Measurements from ENCODE around the gene ADK.
A peak's percentile ranks its signal among the peaks of the same experiment; 100 is the strongest.
"Not testable (repeated sequence)": the region's sequence is repeated elsewhere in the genome, so short reads cannot be mapped to it uniquely, and the experiment has no call there.

The ADK gene

DNA sequence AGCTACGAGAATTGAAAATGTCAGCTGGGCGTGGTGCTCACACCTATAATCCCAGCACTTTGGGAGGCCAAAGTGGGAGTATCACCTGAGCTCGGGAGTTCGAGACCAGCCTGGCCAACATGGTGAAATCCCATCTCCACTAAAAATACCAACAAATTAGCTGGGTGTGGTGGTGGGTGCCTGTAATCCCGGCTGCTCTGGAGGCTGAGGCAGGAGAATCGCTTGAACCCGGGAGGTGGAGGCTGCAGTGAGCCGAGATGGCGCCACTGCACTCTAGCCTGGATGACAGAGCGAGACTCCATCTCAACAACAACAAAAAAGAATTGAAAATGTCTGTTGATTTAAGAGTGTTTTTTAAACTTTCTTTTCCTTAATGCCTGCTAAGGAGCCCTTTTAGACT lies 4.0 kb upstream of the ADK start:
- not testable (repeated sequence) for DNase-seq

DNA sequence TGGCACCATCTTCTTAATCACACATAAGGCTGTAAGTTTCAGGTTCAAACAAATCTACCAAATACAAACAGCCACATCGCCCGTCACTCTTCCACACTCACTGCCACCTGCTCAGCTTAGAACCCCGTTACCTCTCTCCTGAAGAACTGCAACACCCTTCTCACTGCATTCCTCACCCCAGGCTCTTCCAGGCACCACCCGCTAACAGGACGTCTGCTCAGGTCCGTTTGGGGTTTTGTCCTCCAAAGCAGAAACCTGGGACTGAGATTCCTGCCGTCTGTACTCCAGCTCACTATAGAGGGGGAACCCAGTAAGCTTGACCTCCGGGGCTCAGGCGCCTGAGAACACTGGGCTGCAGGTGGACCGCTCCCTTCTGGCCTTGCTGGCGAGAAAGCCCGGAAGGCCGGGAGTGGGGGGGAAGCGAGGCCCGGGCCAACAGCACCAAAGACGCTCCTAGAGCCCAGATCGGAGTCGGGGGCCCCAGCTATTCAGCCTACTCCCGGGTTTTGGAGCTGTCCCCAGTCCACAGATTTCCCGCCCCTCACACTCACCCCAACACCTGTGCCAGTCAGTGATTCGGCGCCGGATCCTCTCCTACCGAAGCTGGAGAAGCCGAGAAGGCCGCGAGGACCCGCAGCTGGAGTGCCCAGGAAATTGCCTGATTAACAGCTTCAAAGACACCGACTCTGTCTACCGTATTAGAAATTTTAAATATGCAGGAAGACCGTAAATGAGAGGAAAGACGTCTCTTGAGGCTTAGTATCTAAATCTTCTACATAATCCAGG lies 624 bp upstream of the ADK start, which contains the start of gene AP3M1:
Gene AP3M1 (minus strand): TSS at position 625 of the 786 bp plus-strand sequence. CDS start 12,449 bp downstream, outside the sequence.
- DNase-seq: peak; percentile 39 to 78 (median 61)

DNA sequence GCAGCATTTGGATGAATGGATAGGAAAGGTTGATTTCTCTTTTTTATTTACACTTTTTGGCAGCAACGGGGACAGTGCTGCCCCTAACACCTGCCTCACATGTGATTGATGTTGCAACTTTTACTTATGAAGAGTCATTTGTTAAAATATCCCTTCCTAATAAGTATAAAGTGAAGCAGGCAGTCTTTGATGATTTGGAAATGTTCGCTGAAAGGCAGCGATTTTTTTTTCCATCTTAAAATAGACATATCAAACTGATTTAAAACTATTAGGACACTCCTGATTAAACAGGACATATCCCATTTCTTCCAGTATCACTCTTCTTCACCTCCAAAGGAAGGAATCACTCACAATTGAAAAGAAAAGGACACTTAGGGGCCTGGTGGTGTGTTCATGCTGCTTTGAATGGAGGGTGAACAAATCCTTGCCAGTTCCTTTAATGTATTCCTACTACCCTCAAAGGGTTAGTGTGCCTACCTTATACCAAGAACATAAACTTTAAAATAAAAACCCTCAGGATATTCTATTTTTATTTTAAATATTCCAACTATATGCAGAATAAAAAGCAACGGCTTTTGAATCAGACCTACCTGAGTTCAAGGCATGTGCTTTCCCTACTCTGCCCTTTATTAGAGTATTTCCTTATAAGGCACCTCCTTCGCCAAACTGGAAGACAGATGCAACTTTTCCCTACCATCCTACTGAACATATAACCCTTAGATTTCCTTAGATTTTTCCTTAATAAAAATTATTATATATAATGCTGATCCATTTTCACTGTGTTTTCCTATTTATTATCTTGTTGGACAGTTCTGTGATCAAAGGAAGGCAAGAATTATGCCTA lies 1.1 kb downstream of the ADK start:
- DNase-seq: no peak

DNA sequence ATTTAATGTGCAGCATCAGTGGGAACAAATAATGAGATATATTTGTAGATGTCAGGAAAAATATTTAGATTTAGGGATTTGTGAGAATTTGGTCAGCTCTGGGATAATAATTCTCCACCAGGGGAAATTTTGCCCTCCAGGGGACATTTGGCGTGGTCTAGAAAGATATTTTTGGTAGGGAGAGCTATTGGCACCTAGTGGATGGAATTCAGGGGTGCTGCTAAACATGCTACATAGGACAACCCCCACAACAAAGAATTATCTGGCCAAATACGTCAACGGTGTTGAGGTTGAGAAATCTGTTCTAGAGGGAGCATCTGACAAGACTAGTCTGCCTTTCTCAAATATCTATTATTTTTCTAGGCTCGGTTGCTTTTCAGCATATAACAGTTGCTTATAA lies 2.1 kb downstream of the ADK start:
- DNase-seq: no peak

DNA sequence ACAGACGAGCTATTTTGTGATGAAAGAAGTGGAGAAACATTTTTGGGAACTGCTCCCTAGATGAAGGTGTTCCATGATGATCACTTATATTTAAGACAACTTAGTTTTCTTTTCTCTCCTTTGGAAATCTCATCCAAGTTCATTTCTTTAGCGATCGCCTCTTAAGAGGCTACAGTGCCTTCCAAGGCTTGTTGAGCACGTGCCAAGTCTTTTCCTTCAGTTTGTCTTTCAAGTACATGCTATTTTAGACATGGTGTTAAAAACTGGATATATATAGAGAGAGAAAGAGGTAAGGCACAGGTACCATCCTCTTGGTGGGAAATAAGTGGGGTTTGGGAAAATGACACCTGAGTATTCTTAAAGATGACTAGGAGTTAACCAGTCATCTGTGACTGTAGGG lies 2.7 kb downstream of the ADK start:
- no peak for DNase-seq

DNA sequence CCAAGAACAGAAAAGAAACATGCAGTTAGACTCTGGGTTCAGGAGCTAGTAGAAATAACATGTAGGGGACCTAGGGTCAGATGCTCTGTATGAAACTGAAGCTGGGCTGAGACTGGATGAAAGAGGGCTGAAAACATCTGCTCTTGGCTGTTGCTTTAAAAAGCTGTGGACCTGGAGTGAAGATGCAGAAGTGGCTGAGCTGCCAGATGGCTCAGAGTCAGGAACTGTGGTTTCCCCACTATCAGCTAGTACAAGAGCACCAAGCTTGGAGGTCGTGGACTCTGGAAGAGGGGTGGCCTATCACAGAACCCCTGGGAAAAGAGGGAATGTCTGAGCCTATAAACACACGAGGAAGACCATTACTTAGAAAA lies 5.9 kb downstream of the ADK start:
- no peak for DNase-seq

DNA sequence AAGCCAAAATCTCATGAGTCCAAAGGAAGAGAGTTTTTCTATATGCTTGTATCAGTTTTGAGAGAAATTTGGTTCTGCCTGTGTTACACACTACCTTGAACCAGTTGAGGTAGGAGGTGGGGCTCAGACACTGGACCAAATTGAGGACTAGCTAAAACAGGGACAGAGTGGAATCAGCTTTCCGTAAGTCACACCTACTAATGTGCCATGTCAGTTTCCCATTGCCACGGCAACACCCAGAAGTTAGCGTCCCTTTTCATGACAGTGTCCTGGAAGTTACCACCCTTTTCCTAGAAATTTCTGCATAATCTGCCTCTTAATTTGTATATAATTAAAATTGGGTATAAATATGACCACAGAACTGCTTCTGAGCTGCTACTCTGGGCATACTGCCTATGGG lies 9.0 kb downstream of the ADK start:
- DNase-seq: no peak

DNA sequence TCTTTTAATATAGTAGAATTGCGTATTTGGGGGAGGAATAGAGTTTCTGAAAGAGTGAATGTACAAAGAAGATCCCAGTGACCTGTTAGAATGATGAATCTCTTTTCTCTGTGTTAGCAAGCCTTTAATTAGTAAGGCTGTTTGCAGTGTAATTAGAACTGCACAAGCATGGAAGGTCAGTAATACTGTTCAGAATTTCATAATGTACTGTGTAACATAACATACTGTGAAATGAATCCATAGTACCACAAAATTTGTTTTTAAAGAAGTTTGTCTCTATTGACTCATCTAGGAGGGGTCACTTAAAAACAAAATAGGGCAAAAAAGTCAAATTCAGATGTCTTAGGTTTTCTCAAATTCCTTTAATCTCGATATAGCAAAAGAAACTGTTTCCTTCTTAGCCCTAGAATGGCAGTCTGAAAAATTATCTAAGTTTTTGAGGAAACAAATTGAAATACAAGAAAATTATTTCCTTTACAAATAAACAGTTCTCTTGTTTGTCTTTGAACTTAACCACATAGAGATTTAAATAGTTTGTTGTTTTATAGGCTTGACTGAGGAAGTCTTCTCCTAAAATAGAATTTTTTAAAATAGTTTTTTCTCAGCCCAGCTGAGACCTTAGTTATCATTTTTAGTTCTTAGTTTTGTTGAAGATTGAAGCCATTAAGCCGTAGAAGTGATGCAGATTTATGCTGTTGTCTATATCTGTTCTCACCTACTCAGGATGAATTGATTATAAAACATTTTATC lies 12.5 kb downstream of the ADK start:
- DNase-seq: no peak

DNA sequence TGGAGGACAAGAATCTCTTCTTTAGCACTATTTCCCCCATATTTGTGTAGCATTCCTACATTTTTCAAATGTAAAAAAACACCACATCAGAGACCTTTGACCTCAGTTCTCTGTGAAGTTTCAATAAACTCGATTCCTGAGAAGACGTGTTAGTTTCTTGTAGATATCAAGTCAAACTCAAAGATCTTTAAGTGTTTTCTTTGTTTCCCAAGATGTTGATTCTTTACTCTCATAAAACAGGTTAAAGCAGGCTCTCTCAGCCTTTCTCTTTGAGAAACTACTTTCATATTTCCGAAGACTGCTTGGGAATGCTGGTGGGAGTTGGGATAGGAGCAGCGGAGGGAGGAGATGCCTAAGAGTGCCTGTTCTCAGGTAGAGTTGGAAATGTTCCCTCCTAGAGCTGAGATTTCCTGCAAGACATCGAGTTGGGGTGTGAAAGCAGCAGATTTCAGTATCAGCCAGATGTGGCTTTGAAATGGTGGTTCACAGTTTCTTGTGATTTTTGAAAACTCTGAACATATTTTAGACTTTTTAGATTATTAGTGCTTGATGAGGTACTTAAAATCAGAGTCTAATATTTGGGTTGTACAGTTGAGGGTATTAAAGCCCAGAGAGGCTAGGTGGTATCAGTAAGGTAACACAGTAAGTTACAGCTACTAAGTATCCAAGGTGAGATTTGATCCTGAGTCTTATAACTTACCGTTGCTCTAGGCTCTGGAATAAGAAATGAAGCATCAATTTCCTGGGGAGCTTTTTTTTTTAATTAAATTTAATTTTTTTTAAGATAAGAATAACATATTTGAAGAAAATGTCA lies 13.9 kb downstream of the ADK start:
- DNase-seq: no peak

DNA sequence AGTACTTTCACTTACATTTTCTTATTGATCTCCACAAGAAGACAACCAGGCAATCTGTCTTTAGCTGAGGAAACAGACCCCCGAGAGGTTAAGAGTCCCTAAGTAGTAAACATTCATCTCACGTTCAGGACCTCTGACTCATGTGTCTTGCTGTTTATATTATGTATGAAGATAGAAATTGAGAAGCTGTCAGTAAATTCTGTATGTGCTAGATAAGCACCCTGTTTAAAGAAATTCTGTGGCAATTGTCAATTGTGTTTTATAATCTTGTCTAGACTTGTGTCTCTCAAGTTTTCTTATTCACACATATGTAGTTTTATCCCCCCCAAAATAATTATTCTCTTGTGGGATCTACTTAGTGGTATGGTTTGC lies 14.5 kb downstream of the ADK start:
- DNase-seq: no peak

DNA sequence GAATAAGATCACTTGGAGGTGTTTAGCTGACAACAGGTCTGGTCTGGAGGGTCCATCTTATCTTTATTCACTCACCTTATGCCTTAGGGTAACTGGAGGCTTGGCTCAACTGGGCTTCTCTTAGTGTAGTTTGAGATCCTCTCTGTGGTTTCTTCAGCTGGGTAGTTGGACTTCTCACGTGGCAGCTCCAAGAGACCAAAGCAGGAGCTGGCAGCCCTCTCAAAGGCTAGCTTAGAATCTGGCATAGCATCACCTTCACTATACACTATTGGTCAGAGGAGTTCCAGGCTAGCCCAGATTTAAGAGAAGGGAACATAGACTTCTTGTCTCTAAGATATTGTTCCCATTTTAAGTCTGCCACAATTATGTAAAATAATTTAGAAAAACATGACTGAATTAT lies 16.4 kb downstream of the ADK start:
- DNase-seq: no peak

DNA sequence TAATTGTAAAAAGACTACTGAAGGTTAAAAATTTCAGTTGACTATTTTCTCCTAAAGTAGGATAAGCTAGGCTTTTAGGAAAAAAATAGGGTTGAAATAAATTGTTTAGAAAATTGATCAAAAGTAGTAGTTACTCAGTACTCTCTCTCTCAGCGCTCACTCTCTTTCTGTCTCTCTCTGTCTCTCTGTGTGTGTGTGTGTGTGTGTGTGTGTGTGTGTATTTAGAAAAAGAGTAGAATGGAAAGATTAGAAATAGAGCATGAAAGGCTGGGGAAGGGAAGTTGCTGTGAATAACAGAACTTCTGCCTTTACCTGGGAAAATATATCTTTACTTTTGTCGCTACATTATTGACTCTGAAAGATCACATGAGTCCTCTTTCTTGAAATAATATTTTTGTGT lies 20.6 kb downstream of the ADK start:
- DNase-seq: no peak

DNA sequence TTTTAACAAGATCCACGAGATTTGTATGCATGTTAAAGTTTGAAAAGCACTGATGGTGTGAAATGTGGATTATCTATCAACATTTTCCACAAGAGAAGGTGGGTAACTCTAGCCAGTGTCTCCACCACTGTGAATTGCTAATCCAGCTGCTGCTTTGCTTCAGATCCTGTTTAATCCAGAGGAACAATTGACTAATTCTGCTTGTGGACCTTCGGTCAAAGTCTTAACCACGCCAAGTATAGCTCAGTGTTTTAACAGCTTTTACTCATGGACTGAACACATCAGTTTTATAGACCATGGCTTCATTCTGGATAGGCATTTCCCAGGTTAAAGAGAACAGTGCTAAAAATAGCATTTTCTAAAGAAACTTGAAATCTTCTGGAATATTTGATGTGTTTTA lies 23.5 kb downstream of the ADK start:
- no peak for DNase-seq

DNA sequence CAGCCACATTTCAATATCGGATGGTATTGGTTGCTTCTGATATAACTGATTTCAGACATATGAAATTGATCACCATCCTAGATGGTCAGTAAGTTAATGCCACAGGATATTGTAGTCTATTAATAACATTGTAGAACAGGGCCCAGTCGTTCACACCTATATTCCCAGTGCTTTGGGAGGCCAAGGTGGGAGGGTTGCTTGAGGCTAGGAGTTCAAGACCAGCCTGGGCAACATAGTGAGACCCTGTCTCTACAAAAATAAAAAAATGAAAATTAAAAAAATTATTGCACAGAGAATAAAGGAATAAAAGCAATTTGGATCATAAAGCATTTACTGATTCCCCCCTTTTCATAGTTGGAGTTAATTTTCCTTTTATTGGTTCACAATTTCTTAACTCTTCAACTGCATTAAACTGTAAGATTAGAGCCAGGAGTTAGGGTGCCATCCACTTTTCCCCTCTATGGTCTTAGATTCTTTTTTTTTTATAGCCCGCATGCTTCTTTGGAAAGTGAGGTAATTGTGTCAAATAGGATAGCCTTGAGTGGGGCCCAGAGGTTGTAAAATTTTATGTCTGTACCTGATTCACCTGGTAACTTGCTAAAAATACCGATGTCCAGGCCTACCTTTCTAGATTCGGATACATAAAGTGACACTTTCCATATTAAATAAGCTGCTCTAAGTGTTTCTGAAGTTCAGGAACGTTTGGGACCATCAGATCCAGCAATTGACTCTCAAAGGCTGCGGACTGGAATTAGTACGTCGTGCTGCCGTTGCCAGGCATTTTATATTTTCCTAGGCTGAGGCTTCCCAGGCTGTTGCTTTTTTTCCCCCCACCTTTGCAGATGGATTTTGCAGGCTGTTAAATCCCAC lies 24.7 kb downstream of the ADK start:
- DNase-seq: no peak

DNA sequence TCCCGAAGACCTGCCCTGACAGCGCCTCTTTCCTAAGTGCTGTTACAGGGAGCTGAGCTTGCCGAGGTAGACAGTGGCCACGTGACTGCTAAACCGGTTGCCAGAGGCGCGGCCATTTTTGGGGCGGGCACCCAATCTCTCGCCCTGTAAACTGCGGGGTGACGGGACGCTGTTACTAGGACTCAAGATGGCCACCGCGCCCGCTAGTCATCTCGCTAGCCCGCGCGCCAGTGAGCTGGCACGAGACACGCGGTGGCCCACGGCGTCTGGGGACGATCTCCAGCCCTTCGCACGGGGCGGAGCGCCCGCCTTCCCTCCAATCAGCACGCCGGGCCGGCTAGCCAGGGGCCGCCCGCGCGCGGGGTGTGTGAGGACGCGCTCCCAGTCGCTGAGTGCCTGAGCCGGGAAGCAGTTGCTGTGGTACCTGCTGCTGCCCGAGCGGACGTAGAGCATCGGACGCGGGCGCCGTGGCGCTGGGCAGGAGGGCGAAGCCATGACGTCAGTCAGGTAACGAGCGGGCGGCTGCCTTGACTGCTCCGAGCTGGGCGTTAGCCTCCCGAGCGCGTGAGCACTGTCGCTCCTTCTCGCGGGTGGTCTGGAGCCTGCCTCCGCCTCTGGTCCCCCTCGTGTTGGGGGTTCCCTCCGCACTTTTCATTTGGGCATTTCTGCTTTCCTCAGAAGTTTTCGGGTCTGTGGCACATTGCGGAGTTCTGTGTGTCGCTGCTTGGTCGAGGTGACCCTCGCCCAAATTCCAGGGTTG lies 25.5 kb downstream of the ADK start:
- DNase-seq: peak; percentile 90 to 94 (median 92)

DNA sequence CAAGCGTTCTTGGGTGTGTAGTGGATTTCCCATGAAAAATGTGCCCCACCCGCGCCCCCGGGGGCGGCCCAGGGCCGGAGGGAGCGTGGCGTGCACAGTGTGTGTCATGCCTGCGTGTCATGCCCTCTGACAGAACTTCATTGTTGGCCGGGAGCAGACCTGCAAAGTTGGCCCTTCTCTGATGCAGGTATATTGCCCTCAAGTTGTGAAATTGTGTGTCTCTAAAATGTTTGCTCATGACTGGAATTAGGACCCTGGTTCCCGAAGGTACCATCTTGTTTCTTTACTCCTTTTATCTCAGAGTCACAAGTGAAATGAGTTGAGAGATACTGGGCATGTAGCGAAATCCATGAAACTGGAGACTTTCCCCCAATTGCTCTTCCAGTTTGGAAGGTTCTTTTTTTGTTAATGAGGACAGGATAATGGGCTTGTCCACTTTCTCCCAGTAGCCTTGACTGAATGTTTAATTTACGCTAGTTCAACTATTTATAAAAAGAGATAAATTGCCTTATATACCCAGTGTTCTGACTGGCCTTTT lies 26.2 kb downstream of the ADK start:
- DNase-seq: peak in 3 of 4 experiments; percentile 6 to 25 (median 17)

DNA sequence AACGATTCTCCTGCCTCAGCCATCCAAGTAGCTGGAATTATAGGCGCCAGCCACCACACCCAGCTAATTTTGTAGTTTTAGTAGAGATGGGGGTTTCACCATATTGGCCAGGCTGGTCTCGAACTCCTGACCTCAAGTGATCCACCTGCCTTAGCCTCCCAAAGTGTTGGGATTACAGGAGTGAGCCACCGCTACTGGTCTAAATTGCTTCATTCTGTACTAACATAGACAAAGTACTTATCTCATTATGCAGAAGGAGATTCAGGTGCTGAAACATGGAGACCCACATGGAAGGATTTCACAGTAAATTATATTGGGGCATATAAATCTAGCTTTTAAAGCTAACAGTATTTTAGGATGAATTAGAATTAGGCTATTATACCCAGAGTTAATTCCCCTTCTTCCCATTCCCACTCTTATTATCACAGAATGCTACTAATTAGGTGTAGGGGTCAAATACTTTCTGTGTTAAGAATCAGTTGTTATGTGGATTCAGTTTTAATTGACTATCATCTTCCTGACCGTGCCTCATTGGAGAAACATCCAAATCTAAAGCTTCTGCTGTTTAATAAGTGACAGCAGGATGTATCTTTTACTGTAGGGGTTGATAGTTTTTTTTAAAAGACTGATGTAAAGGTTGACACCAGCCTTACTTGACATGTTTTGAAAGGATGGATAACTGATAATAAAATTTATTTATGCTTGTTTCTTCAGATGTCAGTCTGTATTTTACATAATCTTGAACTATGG lies 27.2 kb downstream of the ADK start:
- no peak for DNase-seq

DNA sequence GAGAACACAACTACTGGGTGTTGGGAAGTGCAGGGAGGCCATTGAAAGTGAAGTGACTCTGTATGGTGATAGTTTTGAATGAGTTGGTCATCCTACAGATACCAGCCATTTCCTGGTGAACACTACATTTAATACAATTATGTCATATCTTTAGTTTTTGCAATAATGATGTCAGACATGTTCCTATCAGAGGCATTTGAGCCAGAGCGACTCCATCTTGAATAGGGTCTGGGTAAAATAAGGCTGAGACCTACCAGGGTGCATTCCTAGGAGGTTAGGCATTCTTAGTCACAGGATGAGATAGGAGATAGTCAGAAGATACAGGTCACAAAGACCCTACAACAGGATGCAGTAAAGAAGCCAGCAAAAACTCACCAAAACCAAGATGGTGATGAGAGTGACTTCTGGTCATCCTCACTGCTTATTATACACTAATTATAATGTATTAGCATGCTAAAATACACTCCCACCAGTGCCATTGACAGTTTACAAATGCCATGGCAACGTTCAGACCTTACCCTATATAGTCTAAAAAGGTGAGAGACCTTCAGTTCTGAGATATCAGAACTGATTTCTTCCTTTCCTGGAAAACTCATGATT lies 28.2 kb downstream of the ADK start:
- DNase-seq: no peak

DNA sequence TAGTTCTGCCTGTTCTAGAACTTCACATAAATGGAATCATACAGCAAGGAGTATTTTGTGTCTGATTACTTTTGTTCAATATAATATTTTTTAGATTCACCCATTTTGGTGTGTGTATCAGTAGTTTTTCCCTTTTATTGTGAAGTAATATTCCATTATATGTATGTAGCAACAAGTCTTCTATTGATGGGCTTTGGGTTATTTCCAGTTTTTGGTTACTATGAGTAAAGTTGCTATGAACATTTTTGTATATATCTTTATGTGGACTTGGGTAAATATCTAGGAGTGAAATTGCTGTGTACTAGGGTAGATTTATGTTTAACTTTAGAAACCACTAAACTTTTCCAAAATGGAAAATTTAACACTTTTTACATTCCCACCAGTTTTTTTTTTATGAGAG lies 35.7 kb downstream of the ADK start:
- DNase-seq: no peak
